Measurements from ENCODE around the gene SRM.
A peak's percentile ranks its signal among the peaks of the same experiment; 100 is the strongest.
"Not testable (repeated sequence)": the region's sequence is repeated elsewhere in the genome, so short reads cannot be mapped to it uniquely, and the experiment has no call there.

SRM gene

DNA sequence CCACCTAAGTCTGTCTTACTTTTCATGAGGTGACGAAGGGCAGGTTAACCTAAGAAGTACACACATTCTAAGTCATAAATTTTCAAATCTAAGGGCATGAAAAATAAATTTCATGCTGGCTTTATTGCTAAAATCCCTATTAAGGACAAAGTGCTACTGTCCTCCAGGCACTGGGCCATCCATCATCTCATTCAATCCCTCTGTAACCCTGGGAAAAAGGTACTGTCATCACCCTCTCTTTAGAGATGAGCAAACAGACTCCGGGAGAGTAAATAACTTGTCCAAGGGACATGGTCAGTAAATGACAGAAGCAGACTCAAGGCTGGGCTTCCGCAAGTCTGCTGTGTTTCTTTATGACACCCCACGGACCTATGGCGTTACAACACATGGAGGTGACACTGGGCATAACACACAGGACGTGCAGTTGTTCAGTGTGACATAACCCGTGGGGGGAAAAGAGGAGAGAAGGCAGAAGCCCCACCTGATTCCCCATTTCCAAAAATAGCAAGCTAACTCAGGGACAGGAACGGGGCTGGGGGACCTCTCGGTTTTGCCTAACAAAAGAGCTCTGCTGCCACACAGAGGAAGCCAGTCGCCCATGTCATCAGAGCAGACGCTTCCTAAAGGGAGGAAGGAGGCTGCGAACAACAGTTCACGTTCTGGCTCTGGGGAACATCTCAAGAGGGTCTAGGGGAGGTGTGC lies 12.5 kb upstream of the SRM start:
- Mint-ChIP-seq H3K4me1 (ENCODE audit: low read depth in 2 of 2) (no peaks in the 10 kb centered on the region), H3K36me3 (ENCODE audit: insufficient read depth) (peaks cover 74% of the 10 kb centered on the region), H3K27ac (no peak overlapping the region), H3K4me3 (no peak overlapping the region), H3K9me3 (no peaks in the 10 kb centered on the region), H3K27me3 (no peaks in the 10 kb centered on the region)
- no peak for ATAC-seq (replicated peaks)
- no peak for DNase-seq

DNA sequence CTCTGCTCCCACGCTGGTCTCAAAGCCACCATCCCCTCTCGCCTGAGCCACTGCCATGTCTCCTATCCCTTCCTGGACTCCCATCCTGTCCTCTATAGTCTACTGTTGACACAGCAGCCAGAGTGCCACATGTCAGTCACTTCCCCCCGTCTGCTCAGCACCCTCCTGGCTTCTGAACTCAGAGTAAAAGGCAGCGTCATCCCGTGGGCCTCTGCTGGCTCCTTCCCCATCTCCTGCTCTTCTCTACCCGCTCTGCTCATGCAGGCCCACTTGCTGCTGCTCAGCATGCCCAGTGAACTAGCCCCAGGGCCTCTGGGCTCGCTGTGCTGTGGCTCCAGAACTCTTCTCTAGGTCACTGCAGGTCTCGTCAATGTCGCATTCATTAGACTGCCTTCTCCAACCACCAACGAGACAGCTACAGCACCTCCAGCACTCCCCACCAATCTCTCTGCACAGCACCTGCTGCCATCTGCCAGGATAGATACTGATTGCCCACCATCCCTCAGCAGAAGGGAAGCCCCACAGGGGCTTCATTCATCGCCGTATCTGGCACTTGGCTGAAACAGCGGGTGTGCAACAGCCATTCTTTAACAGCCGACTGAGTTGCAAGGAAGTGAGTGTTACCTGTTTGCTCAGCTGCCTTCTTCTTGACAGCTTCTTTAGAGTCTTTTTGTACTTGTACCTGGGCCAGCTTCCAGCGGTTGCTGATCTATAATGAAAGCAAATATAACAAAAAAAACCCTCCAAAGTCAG lies 11.8 kb upstream of the SRM start:
- ATAC-seq (replicated peaks) (no peak), DNase-seq (no peak)
- H3K27me3 Mint-ChIP-seq, result no peaks in the 10 kb centered on the region
- peak overlapping the region in 1 of 2 donors; percentile 17 for H3K27ac Mint-ChIP-seq
- no peaks in the 10 kb centered on the region for H3K9me3 Mint-ChIP-seq
- no peaks in the 10 kb centered on the region for H3K4me1 Mint-ChIP-seq (ENCODE audit: low read depth in 2 of 2)
- H3K36me3 Mint-ChIP-seq (ENCODE audit: insufficient read depth), result peaks cover 80% of the 10 kb centered on the region
- no peak overlapping the region for H3K4me3 Mint-ChIP-seq

GRCh38 chr1:11070876-11071275 lies 11.1 kb upstream of the SRM start:
- no peaks in the 10 kb centered on the region for H3K4me1 Mint-ChIP-seq (ENCODE audit: low read depth in 2 of 2)
- H3K27me3 Mint-ChIP-seq, result no peaks in the 10 kb centered on the region
- DNase-seq, result no peak
- no peak overlapping the region for H3K4me3 Mint-ChIP-seq
- H3K27ac Mint-ChIP-seq, result peak overlapping the region in 1 of 2 donors; percentile 17
- peaks cover 80% of the 10 kb centered on the region for H3K36me3 Mint-ChIP-seq (ENCODE audit: insufficient read depth)
- no peaks in the 10 kb centered on the region for H3K9me3 Mint-ChIP-seq
- no peak for ATAC-seq (replicated peaks)

GRCh38 chr1:11068600-11069473 lies 9.0 kb upstream of the SRM start:
- ATAC-seq (replicated peaks) (no peak), DNase-seq (no peak)
- H3K27me3 Mint-ChIP-seq, result no peaks in the 10 kb centered on the region
- H3K4me3 Mint-ChIP-seq, result no peak overlapping the region
- no peaks in the 10 kb centered on the region for H3K9me3 Mint-ChIP-seq
- H3K36me3 Mint-ChIP-seq (ENCODE audit: insufficient read depth), result peaks cover 74% of the 10 kb centered on the region
- no peaks in the 10 kb centered on the region for H3K4me1 Mint-ChIP-seq (ENCODE audit: low read depth in 2 of 2)
- H3K27ac Mint-ChIP-seq, result peak overlapping the region in 1 of 2 donors; percentile 68

GRCh38 chr1:11067716-11068599 lies 8.1 kb upstream of the SRM start:
- H3K9me3 Mint-ChIP-seq, result no peaks in the 10 kb centered on the region

DNA sequence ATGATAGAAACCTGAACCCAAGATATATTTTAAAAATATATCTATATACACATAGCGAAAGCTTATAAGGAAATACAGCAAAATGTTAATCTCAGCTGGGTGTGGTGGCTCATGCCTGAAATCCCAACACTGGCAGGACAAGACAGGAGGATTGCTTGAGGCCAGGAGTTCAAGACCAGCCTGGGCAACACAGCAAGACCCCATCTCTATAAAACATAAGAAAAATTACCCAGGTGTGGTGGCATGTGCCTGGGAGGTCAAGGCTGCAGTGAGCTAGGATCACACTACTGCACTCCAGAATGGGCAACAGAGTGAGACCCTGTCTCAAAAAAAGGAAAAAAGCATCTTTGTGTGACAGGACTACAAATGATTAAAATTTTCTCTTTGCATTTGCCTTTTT lies 6.0 kb upstream of the SRM start:
- H3K4me1 Mint-ChIP-seq (ENCODE audit: low read depth in 2 of 2), result peaks cover 21 to 24% of the 10 kb centered on the region in 2 donors
- H3K27ac Mint-ChIP-seq, result no peak overlapping the region
- H3K4me3 Mint-ChIP-seq, result no peak overlapping the region
- peaks cover 67% of the 10 kb centered on the region for H3K36me3 Mint-ChIP-seq (ENCODE audit: insufficient read depth)
- H3K27me3 Mint-ChIP-seq, result no peaks in the 10 kb centered on the region
- DNase-seq (no peak), ATAC-seq (replicated peaks) (no peak)
- no peaks in the 10 kb centered on the region for H3K9me3 Mint-ChIP-seq

More at GRCh38 chr1:11067716-11068599, 8.1 kb upstream of the SRM start:
- ATAC-seq (replicated peaks) (no peak), DNase-seq (no peak)
- Mint-ChIP-seq H3K4me3 (no peak overlapping the region), H3K27ac (no peak overlapping the region), H3K36me3 (ENCODE audit: insufficient read depth) (peaks cover 71% of the 10 kb centered on the region), H3K27me3 (no peaks in the 10 kb centered on the region), H3K4me1 (ENCODE audit: low read depth in 2 of 2) (peaks cover 5% of the 10 kb centered on the region in 2 donors)

- no peak overlapping the region for H3K27ac Mint-ChIP-seq
- peaks cover 61% of the 10 kb centered on the region for H3K36me3 Mint-ChIP-seq (ENCODE audit: insufficient read depth)
- H3K27me3 Mint-ChIP-seq, result no peaks in the 10 kb centered on the region
- DNase-seq (no peak), ATAC-seq (replicated peaks) (no peak)
- H3K4me1 Mint-ChIP-seq (ENCODE audit: low read depth in 2 of 2), result peaks cover 25 to 30% of the 10 kb centered on the region in 2 donors
- H3K9me3 Mint-ChIP-seq, result no peaks in the 10 kb centered on the region
- no peak overlapping the region for H3K4me3 Mint-ChIP-seq
Measured at GRCh38 chr1:11064942-11065341, 5.1 kb upstream of the SRM start.

- H3K9me3 Mint-ChIP-seq; ATAC-seq (replicated peaks); H3K27me3 Mint-ChIP-seq; H3K4me3 Mint-ChIP-seq; DNase-seq: not testable (repeated sequence)
- peak overlapping the region in 1 of 2 donors; percentile 98 for H3K27ac Mint-ChIP-seq
- H3K36me3 Mint-ChIP-seq (ENCODE audit: insufficient read depth), result peaks cover 56% of the 10 kb centered on the region
- H3K4me1 Mint-ChIP-seq (ENCODE audit: low read depth in 2 of 2), result peaks cover 28 to 33% of the 10 kb centered on the region in 2 donors
Measured at GRCh38 chr1:11063937-11064537, 4.2 kb upstream of the SRM start.

- DNase-seq, result peak; percentile 17 to 33 (median 29)
Measured at GRCh38 chr1:11062965-11063401, 3.2 kb upstream of the SRM start.

GRCh38 chr1:11061652-11062365 lies 2.0 kb upstream of the SRM start:
- peaks cover 33 to 41% of the 10 kb centered on the region in 2 donors for H3K4me1 Mint-ChIP-seq (ENCODE audit: low read depth in 2 of 2)
- DNase-seq (no peak), ATAC-seq (replicated peaks) (no peak)
- H3K27ac Mint-ChIP-seq, result peak overlapping the region; percentile 96 to 98
- H3K27me3 Mint-ChIP-seq, result no peaks in the 10 kb centered on the region
- peaks cover 49% of the 10 kb centered on the region for H3K36me3 Mint-ChIP-seq (ENCODE audit: insufficient read depth)
- no peaks in the 10 kb centered on the region for H3K9me3 Mint-ChIP-seq
- H3K4me3 Mint-ChIP-seq, result peak overlapping the region; percentile 92 to 93

More at GRCh38 chr1:11062965-11063401, 3.2 kb upstream of the SRM start:
- H3K4me3 Mint-ChIP-seq, result peak overlapping the region; percentile 9 to 92
- peaks cover 55% of the 10 kb centered on the region for H3K36me3 Mint-ChIP-seq (ENCODE audit: insufficient read depth)
- peaks cover 33 to 37% of the 10 kb centered on the region in 2 donors for H3K4me1 Mint-ChIP-seq (ENCODE audit: low read depth in 2 of 2)
- peak; percentile 12 for ATAC-seq (replicated peaks)
- H3K9me3 Mint-ChIP-seq, result no peaks in the 10 kb centered on the region
- H3K27ac Mint-ChIP-seq, result peak overlapping the region; percentile 86 to 98
- H3K27me3 Mint-ChIP-seq, result no peaks in the 10 kb centered on the region

DNA sequence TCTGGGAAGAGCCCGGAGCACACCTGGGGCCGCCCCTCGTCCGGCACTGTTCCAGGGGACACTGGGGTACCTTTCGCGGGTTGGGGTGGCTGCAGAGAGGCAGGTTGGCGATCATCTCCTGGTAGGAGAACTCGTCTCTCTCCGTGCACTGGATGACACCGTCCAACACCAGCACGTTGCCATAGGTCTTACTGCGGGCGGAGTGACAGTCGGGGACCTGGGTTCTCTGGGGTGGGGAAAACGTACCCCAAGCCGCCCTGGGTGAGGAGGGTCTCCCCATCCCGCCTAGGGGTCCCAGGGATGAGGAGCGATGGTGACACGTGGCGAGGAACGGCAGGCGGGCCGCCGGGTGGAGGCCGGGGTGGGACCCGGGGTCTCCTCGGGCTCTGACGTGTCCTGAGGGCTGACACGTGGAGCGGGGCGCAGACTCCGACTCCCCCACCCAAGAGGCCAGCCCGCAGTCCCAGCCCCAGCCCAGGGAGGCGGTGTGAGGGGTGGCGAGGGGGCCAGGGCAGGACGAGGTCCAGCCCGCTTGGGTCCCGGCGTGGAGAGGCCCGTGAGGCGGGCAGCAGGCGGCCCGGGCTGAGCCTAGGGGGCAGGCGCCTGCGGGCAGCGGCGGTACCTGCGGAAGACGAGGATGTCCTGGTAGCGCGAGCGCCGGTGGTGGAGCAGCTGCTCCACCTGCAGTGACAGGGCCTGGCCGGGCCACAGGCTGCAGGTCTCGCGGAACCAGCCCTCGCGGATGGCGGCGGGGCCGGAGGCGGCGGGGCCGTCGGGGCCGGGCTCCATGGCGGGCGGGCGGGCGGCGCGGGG lies 457 bp downstream of the SRM start:
- peak overlapping the region; percentile 55 to 92 for H3K27ac Mint-ChIP-seq
- H3K9me3 Mint-ChIP-seq, result no peaks in the 10 kb centered on the region
- peak; percentile 24 for ATAC-seq (replicated peaks)
- DNase-seq, result peak in 2 of 3 experiments; percentile 11 to 13
- peaks cover 35% of the 10 kb centered on the region for H3K36me3 Mint-ChIP-seq (ENCODE audit: insufficient read depth)
- peak overlapping the region; percentile 92 to 97 for H3K4me3 Mint-ChIP-seq
- H3K4me1 Mint-ChIP-seq (ENCODE audit: low read depth in 2 of 2), result peaks cover 33 to 41% of the 10 kb centered on the region in 2 donors
- H3K27me3 Mint-ChIP-seq, result no peaks in the 10 kb centered on the region

Data from effector memory CD8-positive, alpha-beta T cell (primary cell).